GM18873 (cell line): ENCODE results near the gene FGF22.
"Not testable (repeated sequence)": the region's sequence is repeated elsewhere in the genome, so short reads cannot be mapped to it uniquely, and the experiment has no call there.

Experiments used
- ATAC-seq: cut with Tn5 transposase; IDR thresholded peaks from one replicate; pipeline ENCODE4 v1.9.1; 2021; ENCODE audit warnings: mild to moderate bottlenecking, moderate library complexity, moderate number of reproducible peaks; ENCODE audit not compliant: unreplicated experiment, low FRiP score

Gene FGF22

DNA sequence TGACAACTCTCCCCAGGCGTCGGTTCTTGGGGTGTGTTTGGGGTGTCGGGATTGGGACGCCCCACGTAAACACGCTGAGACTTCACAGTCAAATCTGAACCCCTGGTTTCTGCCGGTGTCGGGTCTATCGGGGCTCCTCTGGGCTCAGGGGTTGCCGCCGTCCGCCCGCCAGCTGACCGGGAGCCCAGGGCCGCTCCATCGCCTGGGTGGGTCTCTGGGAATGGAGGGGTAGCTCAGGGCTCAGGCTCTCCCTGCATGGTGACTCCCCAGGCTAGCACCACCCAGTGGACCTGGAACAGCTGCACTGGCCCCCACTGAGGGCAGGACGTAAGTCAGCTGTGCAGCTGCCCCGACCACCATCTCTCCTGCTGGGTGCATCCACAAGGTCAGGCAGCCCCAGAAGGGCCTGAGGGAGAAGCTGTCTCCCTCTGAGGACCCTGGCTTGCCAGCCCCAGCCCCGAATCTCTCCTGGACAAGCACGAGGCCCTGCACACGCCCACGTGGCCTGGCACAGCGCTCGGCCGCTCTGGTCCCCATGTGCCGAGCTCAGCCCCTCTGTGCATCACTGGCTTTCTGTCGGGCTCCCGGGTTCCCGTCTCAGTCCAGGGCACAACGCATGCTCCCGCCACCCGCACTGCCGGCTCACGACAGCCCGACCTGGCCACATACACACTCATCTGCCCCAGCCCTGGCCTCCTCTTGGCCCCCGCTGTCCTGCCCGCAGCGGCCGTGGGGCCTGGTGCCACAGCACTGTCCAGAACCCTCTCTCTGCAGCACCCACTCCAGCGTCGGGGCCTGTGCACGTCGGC is 17.3 kb downstream of the FGF22 start:
- no peak for ATAC-seq

GRCh38 chr19:657611-658010 is 17.9 kb downstream of the FGF22 start:
- ATAC-seq = no peak

DNA sequence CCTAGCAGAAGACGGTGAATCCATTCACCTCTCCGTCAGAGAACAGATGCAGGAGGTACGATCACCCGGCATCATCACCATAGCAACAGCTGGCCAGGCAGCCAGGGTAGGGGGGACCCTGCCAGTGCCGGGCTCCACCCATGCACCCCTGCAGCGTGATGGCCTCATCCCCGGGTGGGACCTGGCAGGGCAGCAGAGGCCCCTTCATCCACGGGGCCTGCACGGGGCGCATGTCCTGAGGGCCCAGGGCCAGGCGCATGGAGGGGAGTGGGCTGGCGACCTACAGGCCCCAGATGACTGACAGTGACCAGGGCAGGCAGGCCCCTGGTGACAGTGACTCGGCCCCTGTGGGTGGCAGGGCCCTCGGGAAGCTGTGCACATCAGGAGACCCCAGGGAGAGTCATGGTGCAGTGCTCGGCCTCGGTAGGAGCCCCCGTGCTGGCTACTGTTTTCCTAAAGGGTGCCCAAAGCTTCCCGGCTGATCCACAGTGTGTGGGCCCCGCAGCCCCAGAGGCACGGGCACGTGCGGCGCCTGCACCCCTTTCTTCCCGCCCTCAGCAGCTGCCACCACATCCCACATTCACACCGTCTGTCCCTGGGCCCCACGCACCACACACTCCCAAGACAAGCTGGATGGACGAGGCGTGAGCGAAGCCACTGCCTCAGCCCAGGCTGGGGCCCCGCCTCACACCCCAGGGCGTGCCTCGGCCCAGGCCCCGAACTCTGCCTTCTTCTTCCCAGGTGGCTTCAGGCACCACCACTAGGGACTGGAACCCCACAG is 18.6 kb downstream of the FGF22 start:
- ATAC-seq = no peak

DNA sequence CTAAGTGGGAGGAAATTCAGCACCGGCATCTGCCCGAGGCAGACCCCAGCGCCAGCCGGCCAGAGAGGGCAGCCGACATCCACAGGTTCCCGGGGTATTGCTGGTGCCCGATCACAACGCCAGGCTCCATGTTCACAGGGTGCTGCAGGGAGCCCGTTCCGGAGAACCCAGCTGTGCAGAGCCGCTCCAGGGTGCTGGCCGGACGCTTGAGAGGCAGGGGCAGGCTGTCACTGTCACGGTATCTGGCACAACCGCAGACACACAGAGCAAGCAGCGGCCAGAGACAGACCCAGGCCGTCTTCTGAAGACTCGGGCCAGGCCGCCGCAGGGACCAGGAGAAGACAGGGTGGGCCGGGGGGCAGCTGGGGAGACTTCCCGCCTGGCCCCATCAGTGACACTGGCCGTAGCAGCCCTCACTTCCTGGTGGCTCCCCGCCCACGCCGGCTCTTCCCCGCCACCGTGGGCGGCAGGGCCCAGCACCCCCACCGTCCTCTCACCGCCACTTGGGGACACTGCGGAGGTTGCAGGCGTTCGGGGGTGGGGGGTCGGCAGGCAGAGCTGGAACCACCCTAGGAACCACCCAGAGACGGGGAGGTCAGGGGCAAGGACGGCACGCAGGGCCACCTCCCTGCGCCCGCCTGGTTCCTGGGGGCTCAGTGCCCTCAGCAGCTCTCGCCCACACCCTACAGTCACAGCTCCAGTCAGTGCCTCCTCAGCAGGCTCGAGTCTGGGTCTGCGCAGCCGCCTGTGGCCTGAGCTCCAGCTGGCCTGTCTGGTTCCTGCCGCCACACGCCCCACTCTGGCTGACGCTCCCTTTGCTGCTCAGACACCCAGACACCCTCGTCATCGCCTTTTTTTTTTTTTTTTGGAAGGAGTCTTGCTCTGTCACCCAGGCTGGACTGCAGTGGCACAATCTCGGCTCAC is 19.5 kb downstream of the FGF22 start:
- ATAC-seq = no peak

- ATAC-seq = no peak
Measured at GRCh38 chr19:660793-661426, 21.2 kb downstream of the FGF22 start.

- ATAC-seq = no peak
Measured at GRCh38 chr19:661427-662196, 21.9 kb downstream of the FGF22 start.

DNA sequence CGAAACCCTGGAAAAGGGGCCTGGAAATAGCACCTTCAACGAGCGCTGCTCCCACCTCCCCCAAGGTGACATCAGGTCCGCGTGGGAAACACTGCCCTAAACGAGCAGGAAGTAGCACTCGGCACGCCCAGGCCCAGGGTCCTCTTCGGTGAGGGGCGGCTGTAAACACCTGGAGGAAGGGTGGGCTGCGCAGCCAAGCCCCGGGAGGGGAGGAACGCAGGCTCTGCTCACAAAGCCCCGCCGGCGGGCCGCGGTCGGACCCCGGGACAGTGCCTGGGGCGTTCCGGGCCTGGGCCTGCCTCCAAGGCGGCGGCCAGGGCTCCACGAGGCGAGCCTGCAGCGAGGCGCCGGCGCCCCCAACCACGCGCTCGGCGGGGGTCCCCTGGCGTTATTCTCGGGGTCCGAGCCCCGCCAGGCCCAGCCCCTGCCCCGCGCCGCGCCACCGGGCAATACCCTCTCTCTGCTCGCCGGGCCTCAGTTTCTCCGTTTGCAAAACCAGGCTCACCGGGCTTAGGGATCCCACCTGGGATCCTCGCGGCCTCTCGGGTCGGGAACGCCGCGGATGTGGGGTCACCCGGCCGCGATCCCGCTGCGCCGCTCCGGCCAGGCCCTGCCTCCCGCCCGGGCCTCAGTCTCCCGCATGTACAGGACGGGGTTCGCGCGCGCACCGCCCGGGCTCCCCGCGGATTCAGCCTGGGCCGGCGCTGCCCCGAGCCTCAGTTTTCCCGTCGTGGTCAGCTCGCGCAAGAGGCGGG is 22.7 kb downstream of the FGF22 start:
- peak; percentile 9 for ATAC-seq

DNA sequence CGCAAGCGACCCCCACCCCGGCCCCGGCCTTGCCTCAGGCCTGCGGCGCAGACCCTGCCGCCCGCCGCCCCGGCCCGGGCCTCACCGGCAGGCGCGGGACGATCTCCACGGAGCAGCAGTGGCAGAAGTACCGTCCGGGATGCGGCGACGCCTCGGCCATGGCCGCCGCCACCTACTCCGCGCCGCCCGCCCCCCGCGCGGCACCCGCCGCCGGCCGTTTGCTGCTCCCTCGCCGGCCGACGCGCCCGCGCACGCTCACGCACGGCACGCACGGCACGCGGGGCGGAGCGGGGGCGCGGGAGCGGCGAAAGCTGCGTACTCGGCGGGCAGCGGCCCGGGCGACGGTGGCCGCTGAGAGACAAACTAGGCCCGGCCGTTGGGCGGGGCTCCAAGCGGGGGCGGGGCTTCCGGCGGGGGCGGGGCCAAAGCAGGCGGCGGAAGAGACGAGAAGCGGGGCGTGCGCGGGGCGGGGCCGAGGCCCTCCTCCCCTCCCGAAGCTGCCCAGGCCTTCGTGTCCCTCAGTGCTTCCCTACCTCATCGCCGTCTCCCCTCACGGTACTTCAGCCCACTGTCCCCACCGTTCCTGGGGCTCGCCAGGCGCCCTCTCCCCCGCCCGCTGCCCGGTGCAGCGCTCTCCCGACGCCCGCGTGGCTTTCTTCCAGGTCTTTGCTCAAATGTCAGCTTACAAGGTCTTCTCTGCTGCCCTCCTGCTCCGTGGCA is 23.4 kb downstream of the FGF22 start, which contains the start of gene RNF126:
TSS of gene RNF126 (minus strand) at position 253 of the 720 bp plus-strand sequence. CDS start at position 160, 93 bp downstream.
- ATAC-seq = peak; percentile 40

DNA sequence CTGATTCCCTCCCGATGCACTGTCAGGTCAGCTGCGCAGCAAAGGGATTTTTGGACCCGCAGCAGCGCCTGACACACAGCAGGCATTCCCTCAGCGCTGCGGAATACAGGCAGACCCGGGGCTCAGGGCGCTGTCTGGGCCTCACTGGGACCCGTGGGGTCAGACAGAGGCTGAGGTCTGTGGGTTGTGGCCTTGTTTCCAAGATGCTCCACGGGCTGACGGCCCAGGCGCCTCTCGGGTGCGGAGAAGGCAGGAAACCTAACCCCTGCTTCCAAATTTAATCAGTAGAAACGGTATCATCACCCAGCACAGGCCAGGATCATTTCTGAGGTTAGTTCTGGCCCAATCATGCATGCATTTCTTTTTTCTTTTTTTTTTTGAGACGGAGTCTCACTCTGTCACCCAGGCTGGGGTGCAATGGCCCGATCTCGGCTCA is 24.0 kb downstream of the FGF22 start:
- ATAC-seq = no peak

DNA sequence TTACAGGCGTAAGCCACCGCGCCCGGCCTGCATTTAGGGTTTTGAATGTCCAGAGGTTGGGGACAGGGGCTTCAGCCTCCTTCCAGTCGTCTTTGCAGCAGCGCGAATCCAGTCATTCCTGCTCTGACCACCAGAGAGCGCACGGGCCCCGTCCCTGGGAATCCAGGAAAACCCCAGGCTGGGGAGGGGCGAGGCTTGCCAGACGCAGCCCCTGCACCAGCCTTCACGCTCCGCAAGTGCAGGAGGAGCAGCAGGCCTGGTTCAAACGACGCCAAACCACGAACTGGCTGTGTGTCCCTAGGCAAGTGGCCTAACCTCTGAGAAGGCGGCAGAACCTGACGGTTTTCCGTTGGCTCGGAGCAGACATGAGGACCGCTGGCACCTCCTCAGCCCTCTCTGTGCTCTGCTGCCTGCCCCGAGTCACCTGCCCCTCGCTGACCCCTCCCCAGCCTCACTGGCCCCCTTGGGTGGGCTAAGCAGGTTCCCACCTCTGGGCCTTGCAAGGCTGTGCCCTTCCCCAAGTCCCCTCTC is 25.3 kb downstream of the FGF22 start:
- ATAC-seq = no peak

DNA sequence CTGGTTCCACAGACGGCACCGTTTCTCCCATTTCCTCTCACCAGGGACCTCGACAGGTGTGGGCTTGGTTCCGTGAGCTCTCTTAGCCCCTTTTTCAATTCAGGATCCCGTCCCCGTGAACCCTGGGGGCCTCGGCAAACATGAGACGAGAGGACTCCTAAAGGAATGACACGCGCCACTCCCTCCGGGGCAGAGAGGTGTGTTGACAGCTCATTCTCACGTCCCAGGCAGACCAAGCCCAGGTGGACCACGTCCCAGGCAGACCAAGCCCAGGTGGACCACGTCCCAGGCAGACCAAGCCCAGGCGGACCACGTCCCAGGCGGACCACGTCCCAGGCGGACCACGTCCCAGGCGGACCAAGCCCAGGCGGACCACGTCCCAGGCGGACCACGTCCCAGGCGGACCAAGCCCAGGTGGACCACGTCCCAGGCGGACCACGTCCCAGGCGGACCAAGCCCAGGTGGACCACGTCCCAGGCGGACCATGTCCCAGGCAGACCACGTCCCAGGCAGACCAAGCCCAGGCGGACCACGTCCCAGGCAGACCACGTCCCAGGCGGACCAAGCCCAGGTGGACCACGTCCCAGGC is 27.4 kb downstream of the FGF22 start:
- not testable (repeated sequence) for ATAC-seq

GRCh38 chr19:668675-669434 is 29.2 kb downstream of the FGF22 start:
- ATAC-seq = not testable (repeated sequence)

DNA sequence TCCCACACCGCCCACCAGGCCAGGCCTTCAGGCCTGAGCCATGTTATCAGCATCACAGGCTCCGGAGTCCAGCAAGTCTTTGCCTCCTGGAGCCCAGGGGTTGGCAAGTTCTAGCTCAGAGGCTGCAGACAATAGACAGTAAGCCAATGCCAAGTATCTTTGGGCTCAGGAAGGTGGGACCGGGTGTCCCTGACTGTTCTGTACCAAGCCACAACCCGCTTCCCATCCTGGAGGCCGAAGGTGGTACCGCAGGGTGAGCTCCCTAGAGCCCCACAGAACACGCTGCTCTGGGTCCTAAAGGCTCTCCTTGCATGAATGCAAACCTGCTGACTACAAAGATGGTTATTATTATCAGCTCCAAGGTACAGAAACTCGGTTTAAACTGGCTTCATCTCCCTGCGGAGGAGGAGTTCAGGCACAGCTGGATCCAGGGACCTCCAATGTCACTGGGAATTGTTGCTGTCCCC is 31.0 kb downstream of the FGF22 start:
- no peak for ATAC-seq

GRCh38 chr19:674282-675151 is 34.8 kb downstream of the FGF22 start:
- no peak for ATAC-seq

- no peak for ATAC-seq
Measured at GRCh38 chr19:676007-676338, 36.3 kb downstream of the FGF22 start.
